AG08396 (cell line): ENCODE data around the gene ALPK1.
"Not testable (repeated sequence)": the region's sequence is repeated elsewhere in the genome, so short reads cannot be mapped to it uniquely, and the experiment has no call there.

Experiments used
- DNase-seq: peaks from one replicate; pipeline ENCODE4 v3.0.0; 2012; ENCODE audit warnings: low spot score, mixed read lengths

The ALPK1 gene

GRCh38 chr4:112453321-112453720 is 156.2 kb downstream of the ALPK1 start:
- no peak for DNase-seq

- no peak for DNase-seq
These were observed 175.1 kb downstream of the ALPK1 start for GRCh38 chr4:112472318-112472717.

- DNase-seq, result no peak
These were observed 176.8 kb downstream of the ALPK1 start for GRCh38 chr4:112473985-112474384.

GRCh38 chr4:112485930-112486329 is 188.8 kb downstream of the ALPK1 start:
- no peak for DNase-seq

- DNase-seq, result not testable (repeated sequence)
These were observed 193.6 kb downstream of the ALPK1 start for GRCh38 chr4:112490808-112491207.
